HepG2 (cell line): ENCODE results near the gene SYT1. TPM values are rescaled to one million over a fixed set of nuclear protein-coding genes. Genes with fewer than 3 reads are reported as not detected.

ENCODE experiments used
- ATAC-seq: fragments of 200-7000 bp; cut with Tn5 transposase; 3 replicates; pipeline ENCODE4 v1.9.1; 2020; ENCODE audit warnings: mild to moderate bottlenecking, moderate library complexity
- BruUV-seq: library from RNA; stranded (reverse); fragments of 400-500 nt; replicated peaks from 2 replicates; lab custom pipeline; 2021; lab: Mats Ljungman, UMichigan
- CTCF ChIA-PET: fragments of 300-600 bp; formaldehyde crosslinking; extraction: SDS; loops from one replicate; lab custom pipeline; 2021; ENCODE audit warnings: low total read pairs, inconsistent platforms, low intra/inter-chr PET ratio; lab: Yijun Ruan, JAX
- POLR2A ChIA-PET: fragments of 350-600 bp; sonication (Branson Sonifier 250); formaldehyde crosslinking; loops from one replicate; lab custom pipeline; 2020; ENCODE audit warnings: antibody characterized with exemption, inconsistent platforms; lab: Yijun Ruan, JAX
- DNase-seq: peaks from one replicate; pipeline ENCODE4 v3.0.0-alpha.2; 2015; ENCODE audit warnings: low spot score
- FAIRE-seq: peaks from 3 replicates; lab custom pipeline; 2011; peaks lifted over from hg19 to GRCh38; lab: Jason Lieb, UNC
- H2AFZ ChIP-seq: one replicate; pipeline ENCODE4 v1.6.1; 2011; ENCODE audit warnings: low read length, inconsistent platforms
- H3K27ac ChIP-seq: fragments of 300-600 bp; 3 replicates; pipeline ENCODE4 v1.8.0; 2011; ENCODE audit warnings: mixed run types, mild to moderate bottlenecking, mixed read lengths, low read length, inconsistent platforms; ENCODE audit not compliant: insufficient read depth; ENCODE audit errors: extremely low read length
- H3K27me3 ChIP-seq, 2 experiments: fragments of 200-600 bp in 1 of 2; 2 replicates in 1 of 2; 3 replicates in 1 of 2; pipeline versions ENCODE4 v1.6.0 to v1.8.0; 2011; ENCODE audit warnings: low read length in 2 of 2, mild to moderate bottlenecking in 2 of 2, moderate library complexity in 2 of 2, inconsistent platforms in 1 of 2; ENCODE audit not compliant: insufficient read depth in 2 of 2, control insufficient read depth in 1 of 2
- H3K36me3 ChIP-seq, 2 experiments: fragments of 200-600 bp in 1 of 2; replicated peaks in 1 of 2; 2 replicates in 1 of 2; 3 replicates in 1 of 2; pipeline versions ENCODE4 v1.5.1 to v1.8.0; 2011; ENCODE audit warnings: low read length in 2 of 2, inconsistent platforms in 1 of 2; ENCODE audit not compliant: insufficient read depth in 2 of 2, control insufficient read depth in 1 of 2
- H3K4me1 ChIP-seq: 2 replicates; pipeline ENCODE4 v1.5.1; 2012; ENCODE audit warnings: low read length, inconsistent platforms; ENCODE audit not compliant: insufficient read depth
- H3K4me2 ChIP-seq: 2 replicates; pipeline ENCODE4 v1.6.0; 2011; ENCODE audit warnings: low read depth, low read length, inconsistent platforms
- H3K4me3 ChIP-seq, 3 experiments: fragments of 200-600 bp in 1 of 3; sonication (generic), shearing (Covaris generic) in 1 of 3; replicated peaks in 1 of 3; 2 replicates each; pipeline ENCODE4 v1.5.1; 2011 to 2016; ENCODE audit warnings: low read length in 3 of 3, inconsistent platforms in 2 of 3, low read depth in 2 of 3, mild to moderate bottlenecking in 2 of 3, control low read depth in 1 of 3, mixed read lengths in 1 of 3; ENCODE audit not compliant: insufficient read depth in 1 of 3
- H3K79me2 ChIP-seq: one replicate; pipeline ENCODE4 v1.6.1; 2011; ENCODE audit warnings: low read length, inconsistent platforms; ENCODE audit not compliant: insufficient read depth
- H3K9ac ChIP-seq: 2 replicates; pipeline ENCODE4 v1.6.0; 2011; ENCODE audit warnings: mild to moderate bottlenecking, low read depth, low read length, inconsistent platforms; ENCODE audit not compliant: insufficient read depth
- H3K9me3 ChIP-seq: 2 replicates; pipeline ENCODE4 v1.5.1; 2012; ENCODE audit warnings: mild to moderate bottlenecking, low read length
- H4K20me1 ChIP-seq: 2 replicates; pipeline ENCODE4 v1.6.0; 2011; ENCODE audit warnings: inconsistent platforms, mild to moderate bottlenecking, low read length, moderate library complexity; ENCODE audit not compliant: insufficient read depth
- ATF7 ChIP-seq, 2 experiments: fragments of 450-650 bp in 1 of 2; sonication (generic) in 1 of 2; formaldehyde crosslinking in 1 of 2; IDR thresholded peaks; 2 replicates each; pipeline versions ENCODE4 v1.4.0 to v1.6.1; 2016 to 2020; ENCODE audit warnings: antibody characterized with exemption in 1 of 2, mild to moderate bottlenecking in 1 of 2, missing genetic modification reagents in 1 of 2
- DPF2 ChIP-seq: sonication (generic); formaldehyde crosslinking; IDR thresholded peaks from 2 replicates; pipeline ENCODE4 v1.4.0; 2020; ENCODE audit warnings: mild to moderate bottlenecking, low read depth, missing genetic modification reagents, borderline replicate concordance
- GFI1 ChIP-seq: sonication (generic); formaldehyde crosslinking; IDR thresholded peaks from 2 replicates; pipeline ENCODE4 v1.5.0; 2020; ENCODE audit warnings: missing genetic modification reagents, mild to moderate bottlenecking, borderline replicate concordance
- HNF4G ChIP-seq, 2 experiments: sonication (generic) in 1 of 2; formaldehyde crosslinking in 1 of 2; IDR thresholded peaks; 2 replicates each; pipeline versions ENCODE4 v1.4.0 to v1.6.1; 2011 to 2020; ENCODE audit warnings: borderline replicate concordance in 2 of 2, low read depth in 2 of 2, mild to moderate bottlenecking in 2 of 2, low read length in 1 of 2, missing genetic modification reagents in 1 of 2, moderate library complexity in 1 of 2
- IKZF4 ChIP-seq: sonication (generic); formaldehyde crosslinking; IDR thresholded peaks from 2 replicates; pipeline ENCODE4 v1.5.1; 2020; ENCODE audit warnings: borderline replicate concordance, mild to moderate bottlenecking, low read depth, missing genetic modification reagents; ENCODE audit errors: not compliant biosample characterization
- KLF12 ChIP-seq: sonication (generic); formaldehyde crosslinking; IDR thresholded peaks from 2 replicates; pipeline ENCODE4 v1.4.0; 2020; ENCODE audit warnings: missing genetic modification reagents, borderline replicate concordance
- KMT2B ChIP-seq: IDR thresholded peaks from 2 replicates; pipeline ENCODE4 v1.6.1; 2016; ENCODE audit warnings: missing genetic modification reagents, missing compliant biosample characterization
- MED8 ChIP-seq: sonication (generic); formaldehyde crosslinking; IDR thresholded peaks from 2 replicates; pipeline ENCODE4 v1.8.1; 2023; ENCODE audit warnings: mild to moderate bottlenecking, missing genetic modification reagents; ENCODE audit not compliant: insufficient replicate concordance
- PLRG1 ChIP-seq: fragments of 450-650 bp; conservative IDR thresholded peaks from 2 replicates; pipeline ENCODE4 v1.6.1; 2016
- RFXANK ChIP-seq: IDR thresholded peaks from 2 replicates; pipeline ENCODE4 v1.6.1; 2016
- ZBTB20 ChIP-seq: sonication (generic); formaldehyde crosslinking; IDR thresholded peaks from 2 replicates; pipeline ENCODE4 v1.8.1; 2023; ENCODE audit warnings: missing genetic modification reagents, low read depth, mild to moderate bottlenecking, borderline replicate concordance
- ZNF441 ChIP-seq: sonication (generic); formaldehyde crosslinking; IDR thresholded peaks from 2 replicates; pipeline ENCODE4 v1.7.0; 2021; ENCODE audit warnings: missing genetic modification reagents, borderline replicate concordance
- ZNF558 ChIP-seq: sonication (generic); formaldehyde crosslinking; IDR thresholded peaks from 2 replicates; pipeline ENCODE4 v1.9.0; 2022; ENCODE audit warnings: mild to moderate bottlenecking, missing genetic modification reagents, borderline replicate concordance
- ZNF619 ChIP-seq: sonication (generic); formaldehyde crosslinking; IDR thresholded peaks from 2 replicates; pipeline ENCODE4 v1.4.0; 2020; ENCODE audit warnings: mild to moderate bottlenecking, missing genetic modification reagents
- ZNF772 ChIP-seq: sonication (generic); formaldehyde crosslinking; IDR thresholded peaks from 2 replicates; pipeline ENCODE4 v1.5.0; 2020; ENCODE audit warnings: mild to moderate bottlenecking, missing genetic modification reagents
- WGBS: methylation state at CpG from one replicate; pipeline ENCODE4 v1.1.6; 2017; ENCODE audit warnings: low lambda C conversion rate; 5-methylcytosine and 5-hydroxymethylcytosine counted together
- in situ Hi-C: cut with HindIII; loops from 2 replicates; pipeline ENCODE4 v1.10.0; 2017; ENCODE audit warnings: low pct_unique_long_range_greater_than_20kb; ENCODE audit not compliant: extremely low pct_ligation_motif_present
- intact Hi-C: fragments of 100-400 bp; cut with micrococcal nuclease; formaldehyde crosslinking; loops from one replicate; pipeline ENCODE4 v1.10.0; 2022; ENCODE audit not compliant: unreplicated experiment
- polyA plus RNA-seq, 8 experiments: library from polyadenylated mRNA; depleted of rRNA in 3 of 8; stranded (reverse) in 7 of 8; unstranded in 1 of 8; fragments of >200 nt; fragmentation: Illumina TruSeq in 4 of 8; extraction: Trizol in 4 of 8; gene quantifications; 2 replicates each; pipeline versions ENCODE4 v1.2.1 to v1.2.3, GENCODE V29; 2011 to 2016; ENCODE audit warnings: low read depth in 4 of 8, missing spikeins in 1 of 8, mixed read lengths in 1 of 8; ENCODE audit not compliant: insufficient read depth in 1 of 8
- total RNA-seq, 5 experiments: library from RNA; depleted of rRNA; stranded (reverse); fragments of >200 nt; fragmentation: Illumina TruSeq; extraction: Trizol; gene quantifications; 2 replicates each; pipeline ENCODE4 v1.2.3, GENCODE V29; 2016; ENCODE audit warnings: low read depth in 1 of 5
- TF ChIP-seq, protein P1 (sequence below): sonication (generic); formaldehyde crosslinking; IDR thresholded peaks from 2 replicates; pipeline ENCODE4 v1.5.0; 2020; ENCODE audit warnings: missing genetic modification reagents
- TF ChIP-seq, protein P2 (sequence below): fragments of 450-650 bp; IDR thresholded peaks from 2 replicates; pipeline ENCODE4 v1.6.1; 2017; ENCODE audit warnings: mild to moderate bottlenecking
- TF ChIP-seq, protein P3 (sequence below), 2 experiments: fragments of 450-650 bp in 1 of 2; sonication (generic) in 1 of 2; formaldehyde crosslinking; IDR thresholded peaks; 2 replicates each; pipeline versions ENCODE4 v1.5.0 to v1.8.0; 2020 to 2022; ENCODE audit warnings: mild to moderate bottlenecking in 1 of 2, missing genetic modification reagents in 1 of 2

Gene SYT1
- total and polyA plus RNA-seq, 2 of the 13 experiments (the other 11 are each of a cell fraction or from before 2014, with no cell fraction given) = not detected

DNA sequence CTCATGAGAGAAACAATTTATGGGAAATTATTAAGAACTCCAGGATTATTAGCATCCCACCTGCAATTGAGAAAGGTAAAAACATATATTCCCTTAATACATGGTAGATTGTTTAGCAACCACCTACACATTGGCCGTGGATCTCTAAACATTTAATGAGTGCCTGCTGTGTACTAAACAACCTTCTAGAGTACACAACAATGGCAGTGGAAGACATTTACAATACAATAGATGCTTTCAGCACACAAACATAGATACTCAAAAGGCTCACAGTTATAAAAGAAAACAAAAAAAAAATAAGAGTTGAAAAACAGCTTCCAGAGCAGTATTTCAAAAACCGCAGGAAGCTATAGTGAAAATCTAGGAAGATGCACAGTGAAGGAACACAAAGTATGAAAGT, 382.9 kb downstream of the SYT1 start (continued):
- TF ChIP-seq ZNF619 (CRISPR knock-in tag) (no peak), ZNF558 (no peak), KMT2B (CRISPR knock-in tag) (no peak), MED8 (CRISPR knock-in tag) (no peak), RFXANK (CRISPR knock-in tag) (no peak)
- TF ChIP-seq, protein P1, sequence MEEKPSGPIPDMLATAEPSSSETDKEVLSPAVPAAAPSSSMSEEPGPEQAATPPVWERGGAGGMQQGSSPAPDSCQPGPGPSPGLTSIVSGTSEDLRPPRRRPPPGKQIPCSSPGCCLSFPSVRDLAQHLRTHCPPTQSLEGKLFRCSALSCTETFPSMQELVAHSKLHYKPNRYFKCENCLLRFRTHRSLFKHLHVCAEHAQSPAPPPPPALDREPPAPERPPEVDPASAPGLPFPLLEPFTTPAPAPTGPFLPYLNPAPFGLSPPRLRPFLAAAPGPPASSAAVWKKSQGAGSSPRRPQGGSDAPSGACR (CRISPR knock-in tag) = no peak
- TF ChIP-seq, all 625 proteins: peak for 0

DNA sequence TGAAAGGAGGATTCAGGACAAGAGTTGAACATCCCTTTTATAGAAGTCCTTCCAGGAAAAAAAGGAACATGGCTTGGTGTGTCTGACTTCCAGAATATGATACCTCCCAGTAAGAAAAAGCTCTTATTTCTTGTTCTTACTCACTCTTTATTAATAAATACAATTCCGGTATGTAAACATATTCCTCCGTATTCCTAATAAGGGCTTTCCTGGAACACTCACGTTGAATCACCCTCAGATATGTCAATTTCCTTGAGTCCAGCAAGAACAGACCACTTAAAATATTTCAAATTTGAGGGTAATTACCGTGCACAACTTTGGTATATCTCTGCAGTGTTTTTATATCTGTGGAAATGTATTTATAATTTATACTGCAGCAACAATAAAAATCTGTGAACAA, 385.6 kb downstream of the SYT1 start:
- BruUV-seq = no TSS peak
- Histone ChIP-seq H3K4me1 (no peaks in the 10 kb centered on the region), H2AFZ (no peak overlapping the region), H3K9me3 (no peaks in the 10 kb centered on the region), H3K4me3 (no peak overlapping the region), H3K27me3 (no peaks in the 10 kb centered on the region), H3K36me3 (no peaks in the 10 kb centered on the region), H3K79me2 (no peaks in the 10 kb centered on the region), H3K9ac (no peak overlapping the region), H4K20me1 (no peaks in the 10 kb centered on the region), H3K27ac (no peak overlapping the region), H3K4me2 (no peak overlapping the region)
- in situ Hi-C loops (no loop called here), intact Hi-C loops (no loop called here)
- FAIRE-seq (no peak), ATAC-seq (no peak), DNase-seq (no peak)
- WGBS = 38% methylated on average over 4 of the region's 4 CpGs
- ChIA-PET POLR2A (no interaction called here), CTCF (no interaction called here)
- TF ChIP-seq KLF12 (CRISPR knock-in tag) = no peak
- TF ChIP-seq GFI1 = no peak
- no peak for TF ChIP-seq ZNF772 (CRISPR knock-in tag)
- no peak for TF ChIP-seq HNF4G (IDR thresholded peaks at IDR 0.05; ENCODE audit: borderline replicate concordance, low read depth, low read length)
- no peak for TF ChIP-seq HNF4G (CRISPR knock-in tag; IDR thresholded peaks at IDR 0.05; ENCODE audit: borderline replicate concordance, low read depth)
- TF ChIP-seq PLRG1 = no peak
- TF ChIP-seq, protein P2, sequence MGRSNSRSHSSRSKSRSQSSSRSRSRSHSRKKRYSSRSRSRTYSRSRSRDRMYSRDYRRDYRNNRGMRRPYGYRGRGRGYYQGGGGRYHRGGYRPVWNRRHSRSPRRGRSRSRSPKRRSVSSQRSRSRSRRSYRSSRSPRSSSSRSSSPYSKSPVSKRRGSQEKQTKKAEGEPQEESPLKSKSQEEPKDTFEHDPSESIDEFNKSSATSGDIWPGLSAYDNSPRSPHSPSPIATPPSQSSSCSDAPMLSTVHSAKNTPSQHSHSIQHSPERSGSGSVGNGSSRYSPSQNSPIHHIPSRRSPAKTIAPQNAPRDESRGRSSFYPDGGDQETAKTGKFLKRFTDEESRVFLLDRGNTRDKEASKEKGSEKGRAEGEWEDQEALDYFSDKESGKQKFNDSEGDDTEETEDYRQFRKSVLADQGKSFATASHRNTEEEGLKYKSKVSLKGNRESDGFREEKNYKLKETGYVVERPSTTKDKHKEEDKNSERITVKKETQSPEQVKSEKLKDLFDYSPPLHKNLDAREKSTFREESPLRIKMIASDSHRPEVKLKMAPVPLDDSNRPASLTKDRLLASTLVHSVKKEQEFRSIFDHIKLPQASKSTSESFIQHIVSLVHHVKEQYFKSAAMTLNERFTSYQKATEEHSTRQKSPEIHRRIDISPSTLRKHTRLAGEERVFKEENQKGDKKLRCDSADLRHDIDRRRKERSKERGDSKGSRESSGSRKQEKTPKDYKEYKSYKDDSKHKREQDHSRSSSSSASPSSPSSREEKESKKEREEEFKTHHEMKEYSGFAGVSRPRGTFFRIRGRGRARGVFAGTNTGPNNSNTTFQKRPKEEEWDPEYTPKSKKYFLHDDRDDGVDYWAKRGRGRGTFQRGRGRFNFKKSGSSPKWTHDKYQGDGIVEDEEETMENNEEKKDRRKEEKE = no peak
- TF ChIP-seq ATF7 (IDR thresholded peaks at IDR 0.05) = no peak
- TF ChIP-seq ATF7 (CRISPR knock-in tag; IDR thresholded peaks at IDR 0.05) = no peak
- no peak for TF ChIP-seq ZNF441 (CRISPR knock-in tag)
- no peak for TF ChIP-seq DPF2 (CRISPR knock-in tag)
- TF ChIP-seq, protein P3, sequence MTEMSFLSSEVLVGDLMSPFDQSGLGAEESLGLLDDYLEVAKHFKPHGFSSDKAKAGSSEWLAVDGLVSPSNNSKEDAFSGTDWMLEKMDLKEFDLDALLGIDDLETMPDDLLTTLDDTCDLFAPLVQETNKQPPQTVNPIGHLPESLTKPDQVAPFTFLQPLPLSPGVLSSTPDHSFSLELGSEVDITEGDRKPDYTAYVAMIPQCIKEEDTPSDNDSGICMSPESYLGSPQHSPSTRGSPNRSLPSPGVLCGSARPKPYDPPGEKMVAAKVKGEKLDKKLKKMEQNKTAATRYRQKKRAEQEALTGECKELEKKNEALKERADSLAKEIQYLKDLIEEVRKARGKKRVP (CRISPR knock-in tag; IDR thresholded peaks at IDR 0.05) = no peak
- TF ChIP-seq IKZF4 (CRISPR knock-in tag) = no peak
- no peak for TF ChIP-seq ZBTB20 (CRISPR knock-in tag)
